Dermis microvascular lymphatic vessel endothelial cell (primary cell): ENCODE measurements around the gene TIGD4. TPM values are rescaled to one million over a fixed set of nuclear protein-coding genes. Genes with fewer than 3 reads are reported as not detected.

ENCODE experiments used
- DNase-seq, 2 donors: peaks; one replicate each; pipeline versions ENCODE4 v3.0.0 to v3.0.0-alpha.2; 2010; ENCODE audit warnings: low read depth in 2 of 2
- total RNA-seq: library from RNA; depleted of rRNA; stranded (reverse); fragments of >200 nt; gene quantifications from 2 replicates; pipeline ENCODE4 v1.2.1, GENCODE V29; 2014

TIGD4 gene
- total RNA-seq = under 0.01 and 0.13 TPM in 2 replicates

- DNase-seq = peak; percentile 92 to 94
Observed at GRCh38 chr4:152779513-152780266, at the start of gene TIGD4, which contains the start of gene ARFIP1. TIGD4 (minus strand) TSS chr4:152779730; CDS start chr4:152771004, 8,726 bp downstream. ARFIP1 (plus strand) TSS chr4:152779954; CDS start chr4:152829634, 49,680 bp downstream.

GRCh38 chr4:152828122-152828521 lies 48.6 kb upstream of the TIGD4 start:
- no peak for DNase-seq

- DNase-seq = no peak
Observed at GRCh38 chr4:152825336-152825735, 45.8 kb upstream of the TIGD4 start.

GRCh38 chr4:152824561-152824960 lies 45.0 kb upstream of the TIGD4 start:
- DNase-seq = no peak

- DNase-seq = no peak
Observed at GRCh38 chr4:152822323-152822722, 42.8 kb upstream of the TIGD4 start.

GRCh38 chr4:152820073-152820472 lies 40.5 kb upstream of the TIGD4 start:
- no peak for DNase-seq

GRCh38 chr4:152819026-152819645 lies 39.6 kb upstream of the TIGD4 start:
- DNase-seq = no peak

- peak in 1 of 2 donors; percentile 60 for DNase-seq
Observed at GRCh38 chr4:152817331-152817730, 37.8 kb upstream of the TIGD4 start.

- no peak for DNase-seq
Observed at GRCh38 chr4:152815078-152815477, 35.5 kb upstream of the TIGD4 start.

GRCh38 chr4:152810715-152811287 lies 31.3 kb upstream of the TIGD4 start:
- no peak for DNase-seq

- DNase-seq = no peak
Observed at GRCh38 chr4:152808670-152809069, 29.1 kb upstream of the TIGD4 start.

- no peak for DNase-seq
Observed at GRCh38 chr4:152807294-152807829, 27.8 kb upstream of the TIGD4 start.

GRCh38 chr4:152806501-152807125 lies 27.1 kb upstream of the TIGD4 start:
- no peak for DNase-seq

GRCh38 chr4:152805818-152806217 lies 26.3 kb upstream of the TIGD4 start:
- no peak for DNase-seq

- no peak for DNase-seq
Observed at GRCh38 chr4:152805071-152805650, 25.6 kb upstream of the TIGD4 start.

- no peak for DNase-seq
Observed at GRCh38 chr4:152803541-152803940, 24.0 kb upstream of the TIGD4 start.

GRCh38 chr4:152795891-152796290 lies 16.4 kb upstream of the TIGD4 start:
- no peak for DNase-seq

- DNase-seq = no peak
Observed at GRCh38 chr4:152786627-152787026, 7.1 kb upstream of the TIGD4 start.

GRCh38 chr4:152785639-152786615 lies 6.4 kb upstream of the TIGD4 start:
- no peak for DNase-seq
